Muscle layer of duodenum (tissue), 2 donors: ENCODE measurements around the gene UBL7.
"Not testable (repeated sequence)": the region's sequence is repeated elsewhere in the genome, so short reads cannot be mapped to it uniquely, and the experiment has no call there.

Experiments used
- H3K27ac ChIP-seq: one replicate; pipeline ENCODE4 v1.7.0; 2013; ENCODE audit warnings: mild to moderate bottlenecking, low read length
- H3K27me3 ChIP-seq: one replicate; pipeline ENCODE4 v1.7.0; 2013; ENCODE audit warnings: low read depth, mild to moderate bottlenecking, control low read depth, low read length
- H3K36me3 ChIP-seq, 2 donors: one replicate each; pipeline ENCODE4 v1.7.0; 2013; ENCODE audit warnings: low read length in 2 of 2, control low read depth in 1 of 2, mild to moderate bottlenecking in 1 of 2; ENCODE audit not compliant: insufficient read depth in 2 of 2, control insufficient read depth in 1 of 2
- H3K4me1 ChIP-seq, 2 donors: one replicate each; pipeline ENCODE4 v1.7.0; 2013; ENCODE audit warnings: low read length in 2 of 2, mild to moderate bottlenecking in 2 of 2, control low read depth in 1 of 2, moderate library complexity in 1 of 2; ENCODE audit not compliant: insufficient read depth in 2 of 2, control insufficient read depth in 1 of 2
- H3K4me3 ChIP-seq, 2 donors: one replicate each; pipeline ENCODE4 v1.7.0; 2013; ENCODE audit warnings: low read length in 2 of 2, low read depth in 1 of 2, mild to moderate bottlenecking in 1 of 2
- H3K9me3 ChIP-seq, 2 donors: one replicate each; pipeline ENCODE4 v1.7.0; 2013; ENCODE audit warnings: low read length in 2 of 2, control low read depth in 1 of 2, mild to moderate bottlenecking in 1 of 2; ENCODE audit not compliant: control insufficient read depth in 1 of 2
- donor health status: healthy.

Gene UBL7

GRCh38 chr15:74489518-74490338, 28.8 kb upstream of the UBL7 start:
- Histone ChIP-seq H3K27me3 (no peaks in the 10 kb centered on the region), H3K4me3 (no peak overlapping the region), H3K4me1 (no peaks in the 10 kb centered on the region), H3K36me3 (no peaks in the 10 kb centered on the region), H3K27ac (no peak overlapping the region), H3K9me3 (no peaks in the 10 kb centered on the region)

GRCh38 chr15:74488776-74489175, 27.8 kb upstream of the UBL7 start:
- no peaks in the 10 kb centered on the region for H3K27me3 ChIP-seq
- H3K4me1 ChIP-seq, result no peaks in the 10 kb centered on the region
- H3K4me3 ChIP-seq, result no peak overlapping the region
- no peaks in the 10 kb centered on the region for H3K36me3 ChIP-seq
- H3K27ac ChIP-seq, result no peak overlapping the region
- H3K9me3 ChIP-seq, result no peaks in the 10 kb centered on the region

- no peaks in the 10 kb centered on the region for H3K9me3 ChIP-seq
- no peak overlapping the region for H3K27ac ChIP-seq
- no peaks in the 10 kb centered on the region for H3K36me3 ChIP-seq
- no peaks in the 10 kb centered on the region for H3K4me1 ChIP-seq
- H3K27me3 ChIP-seq, result no peaks in the 10 kb centered on the region
- no peak overlapping the region for H3K4me3 ChIP-seq
These were observed 21.7 kb upstream of the UBL7 start for GRCh38 chr15:74482661-74483060.

- not testable (repeated sequence) for H3K36me3 ChIP-seq, H3K27ac ChIP-seq, H3K27me3 ChIP-seq, H3K9me3 ChIP-seq, H3K4me1 ChIP-seq, H3K4me3 ChIP-seq
These were observed 19.4 kb upstream of the UBL7 start for GRCh38 chr15:74480364-74480763.

GRCh38 chr15:74471621-74472020, 10.7 kb upstream of the UBL7 start:
- H3K27me3 ChIP-seq, H3K4me3 ChIP-seq, H3K36me3 ChIP-seq, H3K4me1 ChIP-seq, H3K9me3 ChIP-seq, H3K27ac ChIP-seq: not testable (repeated sequence)

GRCh38 chr15:74470631-74471395, 9.9 kb upstream of the UBL7 start:
- no peak overlapping the region for H3K4me3 ChIP-seq

GRCh38 chr15:74468341-74469032, 7.5 kb upstream of the UBL7 start:
- Histone ChIP-seq H3K27ac (no peak overlapping the region), H3K4me1 (no peaks in the 10 kb centered on the region), H3K9me3 (no peaks in the 10 kb centered on the region), H3K4me3 (no peak overlapping the region), H3K36me3 (no peaks in the 10 kb centered on the region), H3K27me3 (no peaks in the 10 kb centered on the region)

More at GRCh38 chr15:74470631-74471395, 9.9 kb upstream of the UBL7 start:
- Histone ChIP-seq H3K27ac (no peak overlapping the region), H3K4me1 (no peaks in the 10 kb centered on the region), H3K9me3 (no peaks in the 10 kb centered on the region), H3K27me3 (no peaks in the 10 kb centered on the region), H3K36me3 (no peaks in the 10 kb centered on the region)

- Histone ChIP-seq H3K4me3 (no peak overlapping the region), H3K36me3 (no peaks in the 10 kb centered on the region), H3K4me1 (peaks cover 5 to 6% of the 10 kb centered on the region in 2 donors), H3K27ac (no peak overlapping the region), H3K27me3 (no peaks in the 10 kb centered on the region), H3K9me3 (no peaks in the 10 kb centered on the region)
These were observed 5.6 kb upstream of the UBL7 start for GRCh38 chr15:74466570-74466969.

GRCh38 chr15:74464897-74465296, 3.9 kb upstream of the UBL7 start:
- no peaks in the 10 kb centered on the region for H3K9me3 ChIP-seq
- H3K4me3 ChIP-seq, result no peak overlapping the region
- no peak overlapping the region for H3K27ac ChIP-seq
- no peaks in the 10 kb centered on the region for H3K36me3 ChIP-seq
- H3K27me3 ChIP-seq, result no peaks in the 10 kb centered on the region
- peaks cover 6 to 13% of the 10 kb centered on the region in 2 donors for H3K4me1 ChIP-seq

GRCh38 chr15:74464216-74464615, 3.3 kb upstream of the UBL7 start:
- Histone ChIP-seq H3K4me1 (peaks cover 6 to 17% of the 10 kb centered on the region in 2 donors), H3K9me3 (no peaks in the 10 kb centered on the region), H3K4me3 (no peak overlapping the region), H3K36me3 (no peaks in the 10 kb centered on the region), H3K27ac (no peak overlapping the region), H3K27me3 (no peaks in the 10 kb centered on the region)

- H3K36me3 ChIP-seq, result no peaks in the 10 kb centered on the region
- H3K27me3 ChIP-seq, result no peaks in the 10 kb centered on the region
These were observed 2.7 kb upstream of the UBL7 start for GRCh38 chr15:74463634-74464033.

More at GRCh38 chr15:74463634-74464033, 2.7 kb upstream of the UBL7 start:
- no peaks in the 10 kb centered on the region for H3K9me3 ChIP-seq
- no peak overlapping the region for H3K4me3 ChIP-seq
- peaks cover 6 to 17% of the 10 kb centered on the region in 2 donors for H3K4me1 ChIP-seq
- no peak overlapping the region for H3K27ac ChIP-seq
